ENCODE data around the gene MGST1.

DNA sequence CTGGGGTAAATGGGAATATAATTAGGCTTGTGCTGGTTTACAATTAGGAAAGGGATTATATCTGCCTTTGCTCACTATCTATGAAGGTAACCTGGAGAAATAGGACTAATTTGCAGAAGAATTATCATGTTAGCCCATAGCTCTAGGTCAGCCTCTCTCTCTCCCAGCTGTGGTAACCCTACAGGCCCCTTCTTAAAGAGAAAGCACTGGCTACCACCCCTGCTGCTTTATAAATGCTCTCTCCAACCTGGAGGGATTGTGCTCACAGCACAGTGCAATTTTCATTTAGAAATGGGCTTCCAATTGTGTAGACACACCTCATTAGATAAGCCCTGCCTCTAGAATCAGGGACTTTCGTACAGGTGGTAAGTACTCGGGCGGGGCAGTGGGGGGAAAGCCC lies 22.7 kb upstream of the MGST1 start:
- TF ChIP-seq, protein P1, sequence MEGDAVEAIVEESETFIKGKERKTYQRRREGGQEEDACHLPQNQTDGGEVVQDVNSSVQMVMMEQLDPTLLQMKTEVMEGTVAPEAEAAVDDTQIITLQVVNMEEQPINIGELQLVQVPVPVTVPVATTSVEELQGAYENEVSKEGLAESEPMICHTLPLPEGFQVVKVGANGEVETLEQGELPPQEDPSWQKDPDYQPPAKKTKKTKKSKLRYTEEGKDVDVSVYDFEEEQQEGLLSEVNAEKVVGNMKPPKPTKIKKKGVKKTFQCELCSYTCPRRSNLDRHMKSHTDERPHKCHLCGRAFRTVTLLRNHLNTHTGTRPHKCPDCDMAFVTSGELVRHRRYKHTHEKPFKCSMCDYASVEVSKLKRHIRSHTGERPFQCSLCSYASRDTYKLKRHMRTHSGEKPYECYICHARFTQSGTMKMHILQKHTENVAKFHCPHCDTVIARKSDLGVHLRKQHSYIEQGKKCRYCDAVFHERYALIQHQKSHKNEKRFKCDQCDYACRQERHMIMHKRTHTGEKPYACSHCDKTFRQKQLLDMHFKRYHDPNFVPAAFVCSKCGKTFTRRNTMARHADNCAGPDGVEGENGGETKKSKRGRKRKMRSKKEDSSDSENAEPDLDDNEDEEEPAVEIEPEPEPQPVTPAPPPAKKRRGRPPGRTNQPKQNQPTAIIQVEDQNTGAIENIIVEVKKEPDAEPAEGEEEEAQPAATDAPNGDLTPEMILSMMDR (IDR thresholded peaks at IDR 0.05): no peak
- TF ChIP-seq EZH2 (IDR thresholded peaks at IDR 0.05): no peak
- no peak for TF ChIP-seq EZH2phosphoT487 (IDR thresholded peaks at IDR 0.05)
